IMR-90 (cell line): Measurements from ENCODE around the gene CTNND2. TPM values are rescaled to one million over a fixed set of nuclear protein-coding genes. Genes with fewer than 3 reads are reported as not detected.

ENCODE experiments used
- ATAC-seq: fragments of 200-7000 bp; cut with Tn5 transposase; 2 replicates; pipeline ENCODE4 v1.9.1; 2020; ENCODE audit warnings: low read depth, mild to moderate bottlenecking, moderate library complexity
- BruUV-seq: library from RNA; stranded (reverse); fragments of 400-500 nt; replicated peaks from 2 replicates; lab custom pipeline; 2021; lab: Mats Ljungman, UMichigan
- CTCF ChIA-PET: fragments of 300-600 bp; formaldehyde crosslinking; extraction: SDS; loops from one replicate; lab custom pipeline; 2021; ENCODE audit warnings: antibody characterized with exemption; lab: Yijun Ruan, JAX
- POLR2A ChIA-PET: fragments of 300-600 bp; sonication (Branson Sonifier 250); formaldehyde crosslinking; loops from one replicate; lab custom pipeline; 2022; ENCODE audit warnings: antibody characterized with exemption; ENCODE audit not compliant: unreplicated experiment; lab: Charles Lee
- DNase-seq: peaks from one replicate; pipeline ENCODE4 v3.0.0; 2013
- H2AFZ ChIP-seq: replicated peaks from 2 replicates; pipeline ENCODE3; 2013; ENCODE audit warnings: low read length, mild to moderate bottlenecking; ENCODE audit not compliant: poor library complexity
- H2AK5ac ChIP-seq: 2 replicates; pipeline ENCODE4 v1.6.1; 2013; ENCODE audit warnings: low read depth, low read length, inconsistent platforms
- H2AK9ac ChIP-seq: replicated peaks from 2 replicates; pipeline ENCODE3; 2013; ENCODE audit warnings: mild to moderate bottlenecking, low read depth, low read length, moderate library complexity; ENCODE audit not compliant: poor library complexity
- H2BK120ac ChIP-seq: 2 replicates; pipeline ENCODE4 v1.6.1; 2013; ENCODE audit warnings: low read depth, low read length, inconsistent platforms
- H2BK15ac ChIP-seq: 3 replicates; pipeline ENCODE4 v1.6.1; 2013; ENCODE audit warnings: low read depth, low read length, inconsistent platforms
- H2BK20ac ChIP-seq: 2 replicates; pipeline ENCODE4 v1.6.1; 2013; ENCODE audit warnings: low read depth, mild to moderate bottlenecking, inconsistent platforms, low read length, moderate library complexity
- H2BK5ac ChIP-seq: 2 replicates; pipeline ENCODE4 v1.6.1; 2013; ENCODE audit warnings: mild to moderate bottlenecking, low read depth, low read length, inconsistent platforms; ENCODE audit not compliant: poor library complexity, severe bottlenecking
- H3K14ac ChIP-seq: replicated peaks from 2 replicates; pipeline ENCODE4 v1.6.1; 2013; ENCODE audit warnings: low read depth, low read length, inconsistent platforms
- H3K18ac ChIP-seq: 2 replicates; pipeline ENCODE4 v1.6.1; 2013; ENCODE audit warnings: low read depth, low read length, control low read depth
- H3K23ac ChIP-seq: 2 replicates; pipeline ENCODE4 v1.6.1; 2013; ENCODE audit warnings: low read depth, low read length, inconsistent platforms
- H3K27ac ChIP-seq: 2 replicates; pipeline ENCODE4 v1.5.1; 2013; ENCODE audit warnings: mild to moderate bottlenecking, control low read depth, low read length; ENCODE audit not compliant: insufficient read depth
- H3K27me3 ChIP-seq: 2 replicates; pipeline ENCODE4 v1.6.1; 2013; ENCODE audit warnings: low read length; ENCODE audit not compliant: control insufficient read depth, insufficient read depth
- H3K36me3 ChIP-seq: 2 replicates; pipeline ENCODE4 v1.6.1; 2013; ENCODE audit warnings: low read length, mixed read lengths; ENCODE audit not compliant: control insufficient read depth, insufficient read depth
- H3K4ac ChIP-seq: 2 replicates; pipeline ENCODE4 v1.6.1; 2013; ENCODE audit warnings: low read depth, low read length, inconsistent platforms
- H3K4me1 ChIP-seq: 2 replicates; pipeline ENCODE4 v1.6.1; 2013; ENCODE audit warnings: low read length, mixed read lengths; ENCODE audit not compliant: control insufficient read depth, insufficient read depth
- H3K4me2 ChIP-seq: 2 replicates; pipeline ENCODE4 v1.6.1; 2013; ENCODE audit warnings: low read depth, mild to moderate bottlenecking, control low read depth, low read length, moderate library complexity
- H3K4me3 ChIP-seq: 2 replicates; pipeline ENCODE4 v1.5.1; 2013; ENCODE audit warnings: low read depth, mild to moderate bottlenecking, control low read depth, low read length, moderate library complexity; ENCODE audit not compliant: insufficient read depth
- H3K56ac ChIP-seq: 2 replicates; pipeline ENCODE4 v1.6.1; 2013; ENCODE audit warnings: low read length, inconsistent platforms; ENCODE audit not compliant: insufficient read depth; ENCODE audit errors: extremely low read depth
- H3K79me1 ChIP-seq, 2 experiments: 2 replicates each; pipeline ENCODE4 v1.6.1; 2013; ENCODE audit warnings: low read length in 2 of 2, inconsistent platforms in 1 of 2, low read depth in 1 of 2
- H3K9ac ChIP-seq: 2 replicates; pipeline ENCODE4 v1.6.1; 2013; ENCODE audit warnings: low read depth, low read length, control low read depth
- H3K9me1 ChIP-seq: 2 replicates; pipeline ENCODE4 v1.6.1; 2013; ENCODE audit warnings: low read length, inconsistent platforms; ENCODE audit not compliant: insufficient read depth
- H3K9me3 ChIP-seq: 2 replicates; pipeline ENCODE4 v1.6.1; 2013; ENCODE audit warnings: low read length; ENCODE audit not compliant: control insufficient read depth, insufficient read depth
- H4K20me1 ChIP-seq: 2 replicates; pipeline ENCODE4 v1.6.1; 2013; ENCODE audit warnings: low read length, inconsistent platforms; ENCODE audit not compliant: insufficient read depth
- H4K5ac ChIP-seq: 2 replicates; pipeline ENCODE4 v1.6.1; 2013; ENCODE audit warnings: mild to moderate bottlenecking, low read depth, low read length, control low read depth
- H4K8ac ChIP-seq, 2 experiments: 2 replicates each; pipeline ENCODE4 v1.6.1; 2013; ENCODE audit warnings: low read depth in 2 of 2, low read length in 2 of 2, control low read depth in 1 of 2, inconsistent platforms in 1 of 2
- H4K91ac ChIP-seq: 2 replicates; pipeline ENCODE4 v1.6.1; 2013; ENCODE audit warnings: low read depth, low read length, inconsistent platforms; ENCODE audit not compliant: insufficient read depth
- BHLHE40 ChIP-seq: fragments of 150-350 bp; IDR thresholded peaks from 2 replicates; pipeline ENCODE4 v1.6.1; 2016; ENCODE audit warnings: mild to moderate bottlenecking, low read depth, low read length
- RCOR1 ChIP-seq: IDR thresholded peaks from 2 replicates; pipeline ENCODE4 v1.6.1; 2012; ENCODE audit warnings: mild to moderate bottlenecking, low read length, improper control_type of control experiment; ENCODE audit not compliant: insufficient replicate concordance
- RFX5 ChIP-seq: IDR thresholded peaks from 2 replicates; pipeline ENCODE4 v1.8.0; 2012; ENCODE audit warnings: low read depth, mild to moderate bottlenecking, low read length, moderate library complexity
- SMC3 ChIP-seq: fragments of 150-350 bp; IDR thresholded peaks from 2 replicates; pipeline ENCODE4 v1.6.1; 2016; ENCODE audit warnings: low read depth, mild to moderate bottlenecking, antibody characterized with exemption, low read length, moderate library complexity
- USF2 ChIP-seq: fragments of 150-350 bp; IDR thresholded peaks from 2 replicates; pipeline ENCODE4 v1.6.1; 2017; ENCODE audit warnings: mild to moderate bottlenecking, antibody characterized with exemption, low read length, low read depth
- WGBS, 2 experiments: methylation state at CpG; one replicate each; pipeline versions ENCODE4 v1.1.5 to v1.1.7; 2013; ENCODE audit warnings: missing lambda C conversion rate in 2 of 2; ENCODE audit not compliant: insufficient read length in 1 of 2; ENCODE audit errors: extremely low coverage in 2 of 2; 5-methylcytosine and 5-hydroxymethylcytosine counted together
- dilution Hi-C: fragments of 300-500 bp; cut with HindIII; formaldehyde crosslinking; loops from one replicate; pipeline ENCODE4 v1.14.3; 2018; ENCODE audit warnings: low sequenced_read_pairs; ENCODE audit not compliant: unreplicated experiment
- in situ Hi-C: fragments of 300-500 bp; cut with MboI; formaldehyde crosslinking; loops from 3 replicates; pipeline ENCODE4 v1.14.3; 2019; ENCODE audit warnings: low sequenced_read_pairs, inconsistent platforms, mixed read lengths
- intact Hi-C: fragments of 100-400 bp; cut with micrococcal nuclease; formaldehyde crosslinking; loops from 2 replicates; pipeline ENCODE4 v1.10.0; 2022
- polyA plus RNA-seq, 3 experiments: library from polyadenylated mRNA; depleted of rRNA; stranded (reverse); fragments of >200 nt; gene quantifications; 2 replicates each; pipeline ENCODE4 v1.2.3, GENCODE V29; 2012; ENCODE audit warnings: low replicate concordance in 1 of 3
- total RNA-seq: library from RNA; depleted of rRNA; stranded (reverse); fragments of >200 nt; gene quantifications from 2 replicates; pipeline ENCODE4 v1.2.3, GENCODE V29; 2012
- TF ChIP-seq, protein P1 (sequence below): fragments of 150-350 bp; IDR thresholded peaks from 2 replicates; pipeline ENCODE4 v1.6.1; 2016; ENCODE audit warnings: low read depth, mild to moderate bottlenecking, low read length, moderate library complexity, borderline replicate concordance

The CTNND2 gene
- total and polyA plus RNA-seq, 2 of the 4 experiments (the other 2 are of a cell fraction), result not detected

DNA sequence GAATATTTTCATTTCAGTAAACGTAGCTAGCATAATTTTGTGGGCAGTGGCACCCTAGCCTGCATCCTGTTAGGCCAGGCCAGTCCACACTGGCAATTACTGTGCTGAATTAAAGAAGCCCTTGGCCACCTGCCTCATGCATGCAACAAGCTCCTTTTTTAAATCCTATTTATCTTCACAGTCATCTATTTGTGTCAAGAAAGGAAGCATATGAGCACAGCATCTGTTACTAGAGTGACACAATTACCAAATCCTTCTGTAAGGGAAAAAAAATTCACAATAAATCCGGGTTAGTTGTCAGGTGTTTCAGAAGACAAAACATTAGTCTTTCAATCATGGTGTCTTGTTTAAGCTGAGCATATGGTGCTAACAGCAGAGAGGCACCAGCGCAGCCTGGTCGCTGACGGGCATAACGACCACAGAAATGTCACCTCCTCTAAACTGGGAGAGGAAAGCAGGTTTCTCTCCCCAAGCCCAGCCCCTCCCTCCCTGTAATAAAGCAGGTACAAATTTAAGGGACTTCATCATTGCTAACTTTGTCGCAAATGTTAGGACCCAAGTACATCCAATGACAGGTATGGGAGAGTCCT, 520.6 kb downstream of the CTNND2 start:
- Histone ChIP-seq H3K79me1 (no peaks in the 10 kb centered on the region), H3K4me3 (no peak overlapping the region), H2BK120ac (no peak overlapping the region), H4K8ac (no peak overlapping the region), H2AK5ac (no peak overlapping the region), H2AFZ (no peak overlapping the region), H4K20me1 (no peaks in the 10 kb centered on the region), H3K18ac (no peak overlapping the region), H3K9me1 (no peaks in the 10 kb centered on the region), H3K9me3 (no peaks in the 10 kb centered on the region), H3K56ac (no peak overlapping the region), H3K27ac (no peak overlapping the region), H3K4ac (no peak overlapping the region), H2BK15ac (no peak overlapping the region), H2BK5ac (no peak overlapping the region), H4K91ac (no peak overlapping the region), H2AK9ac (no peak overlapping the region), H4K5ac (no peak overlapping the region), H3K9ac (no peak overlapping the region), H3K4me2 (no peak overlapping the region), H3K23ac (no peak overlapping the region), H3K4me1 (no peaks in the 10 kb centered on the region), H2BK20ac (no peak overlapping the region), H3K36me3 (no peaks in the 10 kb centered on the region), H3K14ac (no peak overlapping the region), H3K27me3 (peaks cover 9% of the 10 kb centered on the region)
- POLR2A ChIA-PET, result no interaction called here
- CTCF ChIA-PET, result no interaction called here
- 39% methylated on average over 3 of the region's 7 CpGs; no CpG with 5 or more reads in 1 of the 2 experiments for WGBS, 2 experiments
- intact Hi-C loops, result no loop called here
- ATAC-seq (no peak), DNase-seq (no peak)
- TF ChIP-seq SMC3 (no peak), RCOR1 (no peak), RFX5 (no peak), USF2 (no peak), BHLHE40 (no peak)
- TF ChIP-seq, protein P1, sequence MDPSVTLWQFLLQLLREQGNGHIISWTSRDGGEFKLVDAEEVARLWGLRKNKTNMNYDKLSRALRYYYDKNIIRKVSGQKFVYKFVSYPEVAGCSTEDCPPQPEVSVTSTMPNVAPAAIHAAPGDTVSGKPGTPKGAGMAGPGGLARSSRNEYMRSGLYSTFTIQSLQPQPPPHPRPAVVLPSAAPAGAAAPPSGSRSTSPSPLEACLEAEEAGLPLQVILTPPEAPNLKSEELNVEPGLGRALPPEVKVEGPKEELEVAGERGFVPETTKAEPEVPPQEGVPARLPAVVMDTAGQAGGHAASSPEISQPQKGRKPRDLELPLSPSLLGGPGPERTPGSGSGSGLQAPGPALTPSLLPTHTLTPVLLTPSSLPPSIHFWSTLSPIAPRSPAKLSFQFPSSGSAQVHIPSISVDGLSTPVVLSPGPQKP, result no peak
- dilution Hi-C loops, result no loop called here
- in situ Hi-C loops, result no loop called here
- no TSS peak for BruUV-seq
